ENCODE results near the gene NEGR1. TPM values are rescaled to one million over a fixed set of nuclear protein-coding genes. Genes with fewer than 3 reads are reported as not detected.
"Not testable (repeated sequence)": the region's sequence is repeated elsewhere in the genome, so short reads cannot be mapped to it uniquely, and the experiment has no call there.

Gene NEGR1
- polyA plus RNA-seq, 3 donors from 2014 or later, result 1.7 TPM; not detected in 2

DNA sequence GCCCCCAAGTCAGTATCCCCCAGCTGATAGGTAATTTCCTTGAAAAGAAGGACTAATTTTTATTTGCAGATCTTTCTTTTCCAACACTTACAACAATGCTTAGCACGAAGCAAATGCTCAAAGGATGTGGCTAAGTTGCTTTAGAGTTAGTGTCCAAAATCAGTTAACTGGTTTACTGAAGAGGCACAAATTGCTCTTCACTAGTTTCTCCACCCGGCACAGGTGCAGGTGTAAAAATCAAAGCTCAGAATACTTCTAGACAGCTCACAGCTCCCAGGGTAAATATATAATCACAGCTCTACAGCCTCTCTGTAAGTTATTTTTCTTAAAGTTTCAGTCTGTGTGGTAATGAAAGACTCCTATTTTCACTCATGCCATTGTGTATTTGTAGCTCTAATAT, 361.8 kb downstream of the NEGR1 start:
- Mint-ChIP-seq H3K27me3 (ENCODE audit: low read depth in 3 of 3) (peaks cover 0 to 2% (median 0%) of the 10 kb centered on the region in 3 donors), H3K27ac (no peak overlapping the region), H3K4me3 (no peak overlapping the region), H3K36me3 (peaks cover 0 to 10% (median 0%) of the 10 kb centered on the region in 3 donors), H3K9me3 (peaks cover 0 to 31% (median 10%) of the 10 kb centered on the region in 6 donors), H3K4me1 (no peaks in the 10 kb centered on the region)
- DNase-seq, result no peak

GRCh38 chr1:71919811-71920509, 362.4 kb downstream of the NEGR1 start:
- Mint-ChIP-seq H3K27ac (no peak overlapping the region), H3K4me3 (no peak overlapping the region), H3K36me3 (peaks cover 0 to 10% (median 0%) of the 10 kb centered on the region in 3 donors), H3K4me1 (no peaks in the 10 kb centered on the region), H3K9me3 (peaks cover 0 to 32% (median 10%) of the 10 kb centered on the region in 6 donors), H3K27me3 (ENCODE audit: low read depth in 3 of 3) (peaks cover 0 to 2% (median 0%) of the 10 kb centered on the region in 3 donors)
- no peak for DNase-seq

DNA sequence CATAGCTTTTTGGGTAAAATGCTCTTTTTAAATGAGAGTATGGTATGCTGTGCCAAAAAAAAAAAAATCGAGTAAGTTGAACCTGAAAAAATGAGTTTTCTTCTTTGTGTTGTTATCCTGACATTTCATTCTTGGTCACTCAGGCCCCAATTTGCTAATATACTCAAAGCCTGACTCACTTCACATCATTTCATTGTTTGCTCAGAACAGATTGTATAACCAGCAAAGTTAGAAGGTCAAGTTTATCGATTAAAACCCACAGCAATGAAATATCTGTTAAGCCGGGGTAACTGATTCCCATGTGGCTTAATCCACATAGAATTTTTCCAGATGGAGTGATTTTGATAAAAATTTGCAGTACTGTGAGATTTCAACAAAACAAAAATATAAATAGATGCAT, 363.7 kb downstream of the NEGR1 start:
- peaks cover 0 to 10% (median 0%) of the 10 kb centered on the region in 3 donors for H3K36me3 Mint-ChIP-seq
- DNase-seq, result no peak

GRCh38 chr1:71916894-71917293, 365.4 kb downstream of the NEGR1 start:
- Mint-ChIP-seq H3K4me1 (no peaks in the 10 kb centered on the region), H3K36me3 (peaks cover 0 to 10% (median 0%) of the 10 kb centered on the region in 3 donors), H3K9me3 (peaks cover 3 to 30% (median 7%) of the 10 kb centered on the region in 6 donors), H3K4me3 (no peak overlapping the region), H3K27me3 (ENCODE audit: low read depth in 3 of 3) (peaks cover 0 to 3% (median 0%) of the 10 kb centered on the region in 3 donors), H3K27ac (no peak overlapping the region)
- DNase-seq, result no peak

More for the DNA sequence above, 363.7 kb downstream of the NEGR1 start:
- Mint-ChIP-seq H3K4me1 (no peaks in the 10 kb centered on the region), H3K27ac (no peak overlapping the region), H3K27me3 (ENCODE audit: low read depth in 3 of 3) (peaks cover 0 to 1% (median 0%) of the 10 kb centered on the region in 3 donors), H3K4me3 (no peak overlapping the region), H3K9me3 (peaks cover 3 to 28% (median 9%) of the 10 kb centered on the region in 6 donors)

DNA sequence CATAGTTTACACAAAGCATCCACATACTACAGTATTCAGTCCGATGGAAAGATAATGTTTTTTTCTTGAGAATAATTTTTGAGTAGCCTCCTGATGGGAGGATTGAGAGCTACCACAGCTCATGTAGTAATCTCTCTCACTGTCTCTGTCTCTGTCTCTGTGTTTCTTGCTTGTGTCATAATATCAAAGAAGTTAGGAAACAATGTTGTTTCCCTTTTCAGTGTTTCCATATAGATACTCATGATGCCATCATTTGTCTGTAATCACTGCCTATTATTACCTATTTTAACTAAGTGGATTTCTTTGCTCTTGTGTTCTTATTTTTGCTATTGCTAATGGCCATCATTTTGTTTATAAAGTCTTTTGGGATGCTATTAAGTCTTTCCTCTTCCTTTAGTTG, 367.7 kb downstream of the NEGR1 start:
- DNase-seq, result no peak
- H3K36me3 Mint-ChIP-seq, result peaks cover 0 to 10% (median 0%) of the 10 kb centered on the region in 3 donors
- no peak overlapping the region for H3K4me3 Mint-ChIP-seq
- no peaks in the 10 kb centered on the region for H3K4me1 Mint-ChIP-seq
- peaks cover 1 to 31% (median 7%) of the 10 kb centered on the region in 6 donors for H3K9me3 Mint-ChIP-seq
- H3K27me3 Mint-ChIP-seq (ENCODE audit: low read depth in 3 of 3), result peaks cover 0 to 3% (median 0%) of the 10 kb centered on the region in 3 donors
- H3K27ac Mint-ChIP-seq, result no peak overlapping the region

GRCh38 chr1:71908871-71909390, 373.4 kb downstream of the NEGR1 start:
- H3K4me3 Mint-ChIP-seq, result no peak overlapping the region
- DNase-seq, result no peak
- no peak overlapping the region for H3K27ac Mint-ChIP-seq
- H3K4me1 Mint-ChIP-seq, result no peaks in the 10 kb centered on the region
- peaks cover 0 to 34% (median 4%) of the 10 kb centered on the region in 6 donors for H3K9me3 Mint-ChIP-seq
- H3K36me3 Mint-ChIP-seq, result peaks cover 0 to 3% (median 0%) of the 10 kb centered on the region in 3 donors
- H3K27me3 Mint-ChIP-seq (ENCODE audit: low read depth in 3 of 3), result peaks cover 0 to 1% (median 0%) of the 10 kb centered on the region in 3 donors

- Mint-ChIP-seq H3K27ac (no peak overlapping the region), H3K4me3 (no peak overlapping the region), H3K27me3 (ENCODE audit: low read depth in 3 of 3) (peaks cover 0 to 1% (median 0%) of the 10 kb centered on the region in 3 donors), H3K4me1 (no peaks in the 10 kb centered on the region), H3K36me3 (peaks cover 0 to 3% (median 0%) of the 10 kb centered on the region in 3 donors), H3K9me3 (peaks cover 0 to 34% (median 4%) of the 10 kb centered on the region in 6 donors)
- no peak for DNase-seq
Observed at GRCh38 chr1:71908303-71908702, 374.0 kb downstream of the NEGR1 start.

GRCh38 chr1:71899881-71900280, 382.5 kb downstream of the NEGR1 start:
- DNase-seq, result no peak
- Mint-ChIP-seq H3K9me3 (peaks cover 0 to 5% (median 3%) of the 10 kb centered on the region in 6 donors), H3K27me3 (ENCODE audit: low read depth in 3 of 3) (no peaks in the 10 kb centered on the region), H3K4me3 (no peak overlapping the region), H3K36me3 (no peaks in the 10 kb centered on the region), H3K4me1 (no peaks in the 10 kb centered on the region), H3K27ac (no peak overlapping the region)

GRCh38 chr1:71888166-71888565, 394.2 kb downstream of the NEGR1 start:
- DNase-seq; H3K27me3 Mint-ChIP-seq (ENCODE audit: low read depth in 3 of 3); H3K36me3 Mint-ChIP-seq; H3K4me1 Mint-ChIP-seq; H3K27ac Mint-ChIP-seq; H3K4me3 Mint-ChIP-seq: not testable (repeated sequence)
- peaks cover 2 to 18% (median 6%) of the 10 kb centered on the region in 6 donors for H3K9me3 Mint-ChIP-seq

GRCh38 chr1:71885171-71885570, 397.2 kb downstream of the NEGR1 start:
- Mint-ChIP-seq H3K9me3 (peaks cover 3 to 18% (median 6%) of the 10 kb centered on the region in 6 donors), H3K27ac (no peak overlapping the region), H3K27me3 (ENCODE audit: low read depth in 3 of 3) (no peaks in the 10 kb centered on the region), H3K4me1 (no peaks in the 10 kb centered on the region), H3K36me3 (no peaks in the 10 kb centered on the region), H3K4me3 (no peak overlapping the region)
- no peak for DNase-seq

DNA sequence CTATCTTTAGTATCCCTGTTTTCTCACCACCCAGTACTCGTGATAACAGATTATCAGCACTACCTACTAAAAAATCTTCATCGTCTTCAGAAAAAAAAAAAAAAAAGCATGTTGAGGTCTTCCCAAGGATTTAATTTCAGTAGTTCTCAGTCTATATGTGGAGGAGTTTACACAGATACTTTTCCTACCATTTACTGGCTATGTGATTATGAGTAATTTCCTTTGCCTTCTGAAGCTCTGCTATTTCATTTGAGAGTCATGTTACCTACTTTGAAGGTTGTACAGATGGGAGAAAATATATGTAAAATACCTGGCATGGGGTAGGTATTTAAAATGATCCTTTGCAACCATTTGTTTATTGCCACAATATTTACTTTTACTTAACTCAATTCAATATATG, 399.7 kb downstream of the NEGR1 start:
- Mint-ChIP-seq H3K27me3 (ENCODE audit: low read depth in 3 of 3) (no peaks in the 10 kb centered on the region), H3K27ac (no peak overlapping the region), H3K4me1 (no peaks in the 10 kb centered on the region), H3K4me3 (no peak overlapping the region), H3K36me3 (no peaks in the 10 kb centered on the region), H3K9me3 (peaks cover 2 to 13% (median 3%) of the 10 kb centered on the region in 6 donors)
- DNase-seq, result no peak

DNA sequence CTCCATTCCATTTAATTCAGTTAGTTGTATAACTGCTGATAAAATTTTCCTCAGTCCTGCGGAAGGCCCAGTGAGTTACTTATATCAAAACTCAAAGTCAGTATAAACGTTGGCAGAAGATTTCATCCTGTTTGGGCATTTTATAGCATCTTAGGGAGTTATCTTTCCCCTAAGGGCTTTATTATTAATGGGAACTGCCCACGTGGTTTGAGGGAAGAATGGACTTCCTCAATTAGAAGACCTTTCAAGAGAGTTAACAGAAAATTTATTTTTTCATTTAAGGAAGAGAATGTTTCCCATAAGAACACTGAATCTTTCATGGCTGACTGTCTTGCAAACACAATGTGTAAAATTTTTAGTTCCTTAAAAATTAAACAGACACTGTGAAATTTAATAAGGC, 400.1 kb downstream of the NEGR1 start:
- no peak for DNase-seq
- Mint-ChIP-seq H3K4me3 (no peak overlapping the region), H3K4me1 (no peaks in the 10 kb centered on the region), H3K27ac (no peak overlapping the region), H3K9me3 (peaks cover 2 to 16% (median 3%) of the 10 kb centered on the region in 6 donors), H3K27me3 (ENCODE audit: low read depth in 3 of 3) (no peaks in the 10 kb centered on the region), H3K36me3 (no peaks in the 10 kb centered on the region)

DNA sequence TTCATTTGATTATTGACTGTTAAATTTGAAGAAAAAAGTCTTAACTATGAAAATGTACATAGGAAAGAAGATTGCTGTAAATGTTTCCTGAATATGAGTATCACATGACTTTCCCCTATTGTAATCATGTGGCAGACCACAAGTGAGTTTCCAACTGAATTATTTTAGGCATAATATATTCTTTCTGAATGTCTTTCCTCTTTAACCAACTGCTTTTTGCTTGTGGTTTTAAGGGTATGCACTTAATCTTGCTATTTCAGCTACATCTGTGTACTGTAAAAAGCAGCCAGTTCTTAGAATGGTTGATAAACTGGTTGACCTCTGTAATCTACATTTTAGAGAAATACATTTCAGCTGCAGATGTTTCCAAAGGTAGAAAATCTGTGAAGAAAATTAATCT, 400.7 kb downstream of the NEGR1 start:
- H3K27ac Mint-ChIP-seq, result no peak overlapping the region
- DNase-seq, result no peak
- H3K4me3 Mint-ChIP-seq, result no peak overlapping the region
- peaks cover 0 to 2% (median 2%) of the 10 kb centered on the region in 3 donors for H3K27me3 Mint-ChIP-seq (ENCODE audit: low read depth in 3 of 3)
- H3K9me3 Mint-ChIP-seq, result peaks cover 2 to 22% (median 5%) of the 10 kb centered on the region in 6 donors
- H3K4me1 Mint-ChIP-seq, result peaks cover 0 to 5% of the 10 kb centered on the region in 2 donors
- no peaks in the 10 kb centered on the region for H3K36me3 Mint-ChIP-seq

DNA sequence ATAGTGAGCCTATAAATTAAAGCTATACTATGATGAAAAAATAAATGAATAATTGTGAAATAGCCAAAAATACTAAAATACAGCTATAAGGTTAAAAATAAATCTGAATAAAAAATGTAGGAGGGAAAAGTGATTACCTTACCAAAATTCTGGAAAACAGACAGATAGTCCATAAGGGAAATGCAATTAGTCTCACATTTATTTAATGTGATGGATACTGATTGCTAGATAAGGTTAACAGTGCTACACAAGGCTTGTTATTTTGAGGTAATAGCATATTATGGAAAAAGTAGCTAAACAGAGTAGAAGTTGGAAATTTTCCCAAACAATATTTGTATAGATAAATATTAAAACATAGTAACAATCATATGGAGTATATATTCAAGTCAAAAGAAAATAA, 413.0 kb downstream of the NEGR1 start:
- Mint-ChIP-seq H3K27me3 (ENCODE audit: low read depth in 3 of 3) (no peaks in the 10 kb centered on the region), H3K4me3 (no peak overlapping the region), H3K4me1 (no peaks in the 10 kb centered on the region), H3K36me3 (no peaks in the 10 kb centered on the region), H3K9me3 (peaks cover 0 to 8% (median 1%) of the 10 kb centered on the region in 6 donors), H3K27ac (no peak overlapping the region)
- DNase-seq, result no peak
